Activated naive CD8-positive, alpha-beta T cell (primary cell): ENCODE data around the gene CNTN6.

ENCODE experiments used
- H3K27ac Mint-ChIP-seq: one replicate; pipeline ENCODE4 v1.8.0; 2021; ENCODE audit warnings: mixed read lengths
- H3K27me3 Mint-ChIP-seq: one replicate; pipeline ENCODE4 v1.8.0; 2021; ENCODE audit warnings: mixed read lengths
- H3K36me3 Mint-ChIP-seq: one replicate; pipeline ENCODE4 v1.8.0; 2021; ENCODE audit warnings: mixed read lengths
- H3K4me1 Mint-ChIP-seq: one replicate; pipeline ENCODE4 v1.8.0; 2021; ENCODE audit warnings: low read depth, mixed read lengths
- H3K4me3 Mint-ChIP-seq: one replicate; pipeline ENCODE4 v1.8.0; 2021; ENCODE audit warnings: mild to moderate bottlenecking, mixed read lengths
- H3K9me3 Mint-ChIP-seq: one replicate; pipeline ENCODE4 v1.8.0; 2021; ENCODE audit warnings: low read depth, mixed read lengths

The CNTN6 gene

DNA sequence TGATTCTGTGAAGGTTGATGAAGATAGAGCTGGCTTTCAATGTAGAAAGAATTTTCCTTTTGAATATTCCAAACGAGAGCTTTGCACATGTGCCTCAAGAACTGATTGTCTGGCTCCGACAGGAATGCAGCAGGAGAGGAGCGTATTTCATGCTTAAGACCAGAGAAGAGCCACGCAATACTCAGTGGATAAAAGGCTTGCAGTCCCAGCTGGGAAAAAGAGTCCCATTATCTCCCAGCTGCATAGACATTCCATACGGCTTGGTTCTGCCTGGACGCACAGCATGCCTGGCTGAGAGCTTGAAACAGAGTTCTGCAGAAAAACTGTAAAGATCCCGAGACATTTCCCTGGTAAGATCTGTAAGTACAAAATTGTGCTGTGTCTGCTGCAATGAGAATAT is at the start of gene CNTN6:
TSS of gene CNTN6 (plus strand) at position 254 of the 400 bp plus-strand sequence. CDS start 54,985 bp downstream, outside the sequence.
- Mint-ChIP-seq H3K4me1 (no peaks in the 10 kb centered on the region), H3K9me3 (no peaks in the 10 kb centered on the region), H3K27ac (no peak within 1 kb of the TSS), H3K36me3 (no peaks in the 10 kb centered on the region), H3K27me3 (no peaks in the 10 kb centered on the region), H3K4me3 (no peak within 1 kb of the TSS)

DNA sequence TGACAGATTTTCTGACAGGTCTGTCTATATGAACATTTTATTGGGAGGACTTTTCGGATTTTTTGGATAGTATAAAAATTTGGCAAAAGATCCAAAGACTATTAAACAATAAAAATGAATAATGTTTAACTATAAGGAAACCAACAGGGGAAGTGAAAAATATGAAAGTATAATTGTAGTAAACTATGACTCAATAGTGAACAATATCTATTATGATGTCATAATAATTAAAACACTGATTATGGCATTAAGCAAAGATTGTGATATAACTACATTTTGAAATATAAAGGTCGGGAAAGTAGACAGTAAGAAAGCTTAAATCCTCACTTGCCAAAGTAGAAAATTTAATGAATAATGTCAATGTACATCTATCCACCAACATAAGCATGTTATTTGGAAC is 44.3 kb upstream of the CNTN6 start:
- H3K27ac Mint-ChIP-seq, result no peak overlapping the region

DNA sequence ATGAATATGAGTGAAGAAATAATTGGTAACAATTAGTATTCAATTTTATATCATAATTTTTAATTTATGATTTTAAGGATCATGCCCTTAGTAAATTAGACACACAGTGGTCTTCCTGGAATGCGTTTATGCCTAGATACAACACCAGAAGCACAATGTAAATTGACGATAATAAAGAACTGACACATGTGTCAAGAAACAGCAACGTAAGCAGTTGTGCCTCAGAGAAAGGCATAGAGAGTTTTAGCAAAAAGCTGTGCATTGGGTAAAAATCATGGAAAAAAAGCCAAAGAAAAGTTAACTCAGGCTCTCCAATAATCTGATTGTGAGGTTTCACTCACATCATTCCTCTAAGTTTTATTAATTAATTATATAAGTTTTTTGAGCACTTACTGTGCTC is 37.0 kb upstream of the CNTN6 start:
- H3K36me3 Mint-ChIP-seq, result no peaks in the 10 kb centered on the region
- no peaks in the 10 kb centered on the region for H3K4me1 Mint-ChIP-seq
- no peaks in the 10 kb centered on the region for H3K27me3 Mint-ChIP-seq
- no peak overlapping the region for H3K27ac Mint-ChIP-seq
- peaks cover 6% of the 10 kb centered on the region for H3K9me3 Mint-ChIP-seq
- H3K4me3 Mint-ChIP-seq, result no peak overlapping the region

More for the DNA sequence above, 44.3 kb upstream of the CNTN6 start:
- Mint-ChIP-seq H3K36me3 (no peaks in the 10 kb centered on the region), H3K4me3 (no peak overlapping the region), H3K27me3 (no peaks in the 10 kb centered on the region), H3K4me1 (no peaks in the 10 kb centered on the region), H3K9me3 (no peaks in the 10 kb centered on the region)

DNA sequence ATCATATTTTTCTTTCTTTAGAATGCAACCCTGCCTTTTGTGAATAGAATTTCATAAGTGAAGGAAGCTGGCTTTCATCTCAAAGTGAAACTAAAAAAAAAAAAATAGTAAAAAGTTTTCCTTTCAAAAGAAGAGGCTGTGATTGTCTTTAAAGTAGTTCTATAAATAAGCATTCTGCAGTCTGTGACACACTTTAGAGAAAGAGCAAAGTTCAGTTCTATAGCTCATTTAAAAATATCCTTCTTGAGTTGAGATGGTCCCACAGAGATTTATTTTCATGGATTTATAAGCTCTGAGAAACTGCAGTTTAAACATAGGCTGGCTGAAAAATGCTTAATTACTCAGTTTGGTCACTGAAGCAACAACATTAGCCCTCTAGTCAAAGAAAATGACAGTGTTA is 36.1 kb upstream of the CNTN6 start:
- peaks cover 6% of the 10 kb centered on the region for H3K9me3 Mint-ChIP-seq
- no peaks in the 10 kb centered on the region for H3K4me1 Mint-ChIP-seq
- no peak overlapping the region for H3K4me3 Mint-ChIP-seq
- no peaks in the 10 kb centered on the region for H3K27me3 Mint-ChIP-seq
- no peak overlapping the region for H3K27ac Mint-ChIP-seq
- H3K36me3 Mint-ChIP-seq, result no peaks in the 10 kb centered on the region

DNA sequence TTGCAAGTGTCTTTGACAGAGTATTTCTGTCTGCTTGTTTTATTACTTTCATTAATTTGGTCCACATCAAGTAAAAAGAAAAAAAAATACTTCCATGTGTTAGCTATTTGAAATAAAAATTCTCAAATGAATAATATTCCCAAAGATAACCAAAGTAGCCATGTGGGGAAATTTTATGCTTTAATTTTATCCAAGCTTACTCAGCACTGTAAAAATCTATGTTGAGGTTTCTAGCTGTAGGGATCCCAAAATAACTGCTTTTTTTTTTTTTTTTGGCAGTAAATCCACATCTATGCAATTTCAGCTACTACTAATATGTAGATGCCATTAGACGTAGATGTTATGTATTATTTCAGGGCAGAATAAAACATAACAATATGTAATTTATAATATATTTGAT is 35.4 kb upstream of the CNTN6 start:
- no peaks in the 10 kb centered on the region for H3K27me3 Mint-ChIP-seq
- H3K4me1 Mint-ChIP-seq, result no peaks in the 10 kb centered on the region
- peaks cover 6% of the 10 kb centered on the region for H3K9me3 Mint-ChIP-seq
- H3K27ac Mint-ChIP-seq, result no peak overlapping the region
- H3K36me3 Mint-ChIP-seq, result no peaks in the 10 kb centered on the region
- no peak overlapping the region for H3K4me3 Mint-ChIP-seq

DNA sequence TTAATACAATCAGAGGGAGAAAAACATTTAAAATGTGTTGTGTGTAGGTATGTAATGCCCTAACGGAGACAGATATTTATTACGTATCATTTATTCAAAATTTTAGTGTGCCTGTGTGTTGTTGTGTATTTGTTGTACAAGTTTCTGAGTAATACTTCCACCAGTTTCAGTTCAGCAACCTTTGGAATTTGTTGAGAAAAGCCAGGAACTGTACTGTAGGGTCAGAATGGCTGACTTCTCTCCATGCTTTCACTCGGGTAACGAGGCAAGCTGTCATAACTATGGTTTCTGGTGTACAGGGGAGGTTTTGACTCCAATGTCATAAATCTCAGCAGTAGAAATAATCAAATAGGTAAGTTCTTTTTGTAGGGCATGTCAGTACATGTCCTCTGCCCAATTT is 23.8 kb upstream of the CNTN6 start:
- H3K4me3 Mint-ChIP-seq, result no peak overlapping the region
- H3K4me1 Mint-ChIP-seq, result no peaks in the 10 kb centered on the region
- peaks cover 10% of the 10 kb centered on the region for H3K9me3 Mint-ChIP-seq
- H3K27me3 Mint-ChIP-seq, result no peaks in the 10 kb centered on the region
- no peak overlapping the region for H3K27ac Mint-ChIP-seq
- H3K36me3 Mint-ChIP-seq, result no peaks in the 10 kb centered on the region

DNA sequence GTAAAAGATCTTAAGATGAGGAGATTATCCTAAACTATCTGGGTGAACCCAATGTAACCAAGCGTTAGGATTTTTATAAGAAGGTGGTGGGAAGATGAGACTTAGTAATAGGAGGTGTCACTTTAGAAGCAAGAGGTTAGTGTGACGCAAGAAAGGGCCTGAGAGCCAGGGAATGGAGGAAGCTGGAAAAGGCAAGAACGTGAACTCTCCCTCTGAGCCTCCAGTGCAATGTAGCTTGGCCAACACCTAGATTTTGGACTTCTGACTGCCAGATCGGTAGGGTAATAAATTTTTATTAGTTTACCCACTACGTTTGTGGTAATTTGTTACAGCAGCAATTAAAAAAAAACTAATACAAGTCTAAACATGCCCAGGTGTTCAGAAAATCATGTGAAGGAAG is 20.8 kb upstream of the CNTN6 start:
- Mint-ChIP-seq H3K27me3 (no peaks in the 10 kb centered on the region), H3K27ac (no peak overlapping the region), H3K9me3 (peaks cover 5% of the 10 kb centered on the region), H3K4me1 (no peaks in the 10 kb centered on the region), H3K36me3 (no peaks in the 10 kb centered on the region), H3K4me3 (no peak overlapping the region)

DNA sequence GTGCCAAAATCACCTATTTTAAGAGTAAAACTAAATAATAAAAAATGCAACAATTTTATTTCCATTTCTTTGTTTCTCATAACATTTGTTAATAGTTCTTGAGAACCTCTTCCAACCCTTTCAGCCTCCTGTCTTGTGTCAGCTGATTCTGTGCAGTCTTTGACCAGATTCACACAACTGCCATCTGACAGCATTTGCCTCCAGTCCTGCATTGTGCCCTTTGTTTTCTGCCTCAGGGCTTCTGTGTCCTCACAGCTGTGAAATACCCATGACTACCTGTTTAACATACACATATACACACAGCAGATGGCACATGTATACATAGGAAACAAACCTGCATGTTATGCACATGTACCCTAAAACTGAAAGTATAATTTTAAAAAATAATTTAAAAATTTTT is 13.2 kb upstream of the CNTN6 start:
- no peaks in the 10 kb centered on the region for H3K27me3 Mint-ChIP-seq
- H3K27ac Mint-ChIP-seq, result no peak overlapping the region
- no peak overlapping the region for H3K4me3 Mint-ChIP-seq
- no peaks in the 10 kb centered on the region for H3K36me3 Mint-ChIP-seq
- H3K9me3 Mint-ChIP-seq, result no peaks in the 10 kb centered on the region
- no peaks in the 10 kb centered on the region for H3K4me1 Mint-ChIP-seq

DNA sequence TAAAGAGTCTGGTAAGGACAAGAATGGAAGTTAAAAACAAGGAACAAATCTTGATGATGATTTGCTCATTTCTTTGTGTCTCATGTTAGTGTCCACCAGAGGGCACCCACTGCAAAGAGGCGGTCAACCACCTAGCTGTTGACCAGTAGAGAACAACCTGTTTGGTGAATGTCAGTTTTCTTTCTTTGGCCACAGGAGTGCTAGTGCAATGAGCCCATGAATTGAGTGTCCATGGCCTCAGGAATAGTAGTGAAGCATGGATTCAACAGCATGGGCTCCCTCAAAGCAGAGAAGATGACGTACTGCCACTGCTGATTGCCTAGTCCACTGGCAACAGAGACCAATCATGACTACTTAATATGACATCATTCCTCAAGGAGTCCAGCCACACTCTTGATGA is 10.7 kb upstream of the CNTN6 start:
- Mint-ChIP-seq H3K36me3 (no peaks in the 10 kb centered on the region), H3K9me3 (no peaks in the 10 kb centered on the region), H3K27ac (no peak overlapping the region), H3K4me3 (no peak overlapping the region), H3K4me1 (no peaks in the 10 kb centered on the region), H3K27me3 (no peaks in the 10 kb centered on the region)

DNA sequence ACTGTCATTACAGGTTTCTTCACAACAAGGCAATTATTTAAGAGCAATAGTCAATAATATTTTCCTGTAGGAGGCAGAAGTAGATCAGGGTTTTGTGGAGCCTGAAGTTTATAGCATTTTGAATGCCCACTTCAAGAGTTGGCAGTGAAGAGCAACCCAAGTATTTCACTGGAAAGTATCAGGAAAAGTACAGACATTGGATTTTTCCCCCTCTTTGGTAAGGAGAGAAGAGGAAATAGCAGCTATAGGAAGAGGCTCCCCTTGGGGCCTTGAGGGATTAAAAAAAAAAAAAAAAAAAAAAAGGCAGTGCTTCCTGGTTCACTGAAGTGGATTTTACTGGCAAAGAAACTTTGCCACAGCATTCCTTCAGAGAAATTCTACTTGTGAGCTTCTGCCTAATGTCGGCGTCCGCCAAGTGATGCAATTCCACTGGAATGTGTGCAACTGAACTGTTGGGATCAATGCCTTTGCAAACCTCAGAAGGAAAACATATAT is 5.7 kb upstream of the CNTN6 start:
- Mint-ChIP-seq H3K36me3 (no peaks in the 10 kb centered on the region), H3K27me3 (no peaks in the 10 kb centered on the region), H3K4me1 (no peaks in the 10 kb centered on the region), H3K27ac (no peak overlapping the region), H3K9me3 (no peaks in the 10 kb centered on the region), H3K4me3 (no peak overlapping the region)

DNA sequence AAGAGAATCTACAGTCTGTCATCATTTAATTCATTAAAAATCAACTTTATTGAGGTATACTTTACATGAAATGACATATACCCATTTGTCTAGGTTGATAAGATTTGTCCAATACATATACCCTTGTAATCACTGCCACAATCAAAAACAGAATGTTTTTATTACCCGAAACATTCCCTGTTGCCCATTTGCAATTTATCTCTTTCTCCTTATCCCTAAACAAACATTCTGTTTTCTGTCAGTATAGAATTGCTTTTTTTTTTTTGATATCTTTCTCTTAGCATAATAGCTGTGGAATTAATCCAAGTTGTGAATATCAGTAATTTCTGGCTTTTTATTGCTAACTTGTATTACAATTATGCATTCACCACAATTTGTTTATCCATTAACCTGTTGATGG is 4.3 kb upstream of the CNTN6 start:
- Mint-ChIP-seq H3K9me3 (no peaks in the 10 kb centered on the region), H3K4me1 (no peaks in the 10 kb centered on the region), H3K27me3 (no peaks in the 10 kb centered on the region), H3K4me3 (no peak overlapping the region), H3K27ac (no peak overlapping the region), H3K36me3 (no peaks in the 10 kb centered on the region)

DNA sequence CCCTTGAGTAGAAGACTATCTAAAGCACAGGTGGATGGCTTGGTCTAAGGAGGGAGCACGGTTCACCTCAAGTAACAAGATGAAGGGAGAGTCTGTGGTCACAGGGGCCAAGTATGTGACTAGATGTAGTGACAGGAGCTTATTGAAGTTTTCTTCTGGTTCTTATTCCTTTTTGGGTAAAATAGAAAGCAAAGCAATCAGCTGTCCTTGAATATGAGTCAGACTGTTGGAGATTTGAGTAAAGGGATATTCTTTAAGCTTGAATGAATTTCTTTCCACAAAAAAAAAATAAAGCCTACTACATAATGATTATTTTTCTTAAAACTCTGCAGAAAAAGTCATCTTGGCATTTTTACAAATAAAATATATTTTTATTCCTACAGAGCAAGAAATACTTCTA is 1.5 kb upstream of the CNTN6 start:
- no peaks in the 10 kb centered on the region for H3K27me3 Mint-ChIP-seq
- no peak overlapping the region for H3K27ac Mint-ChIP-seq
- H3K4me1 Mint-ChIP-seq, result no peaks in the 10 kb centered on the region
- no peak overlapping the region for H3K4me3 Mint-ChIP-seq
- H3K9me3 Mint-ChIP-seq, result no peaks in the 10 kb centered on the region
- no peaks in the 10 kb centered on the region for H3K36me3 Mint-ChIP-seq

DNA sequence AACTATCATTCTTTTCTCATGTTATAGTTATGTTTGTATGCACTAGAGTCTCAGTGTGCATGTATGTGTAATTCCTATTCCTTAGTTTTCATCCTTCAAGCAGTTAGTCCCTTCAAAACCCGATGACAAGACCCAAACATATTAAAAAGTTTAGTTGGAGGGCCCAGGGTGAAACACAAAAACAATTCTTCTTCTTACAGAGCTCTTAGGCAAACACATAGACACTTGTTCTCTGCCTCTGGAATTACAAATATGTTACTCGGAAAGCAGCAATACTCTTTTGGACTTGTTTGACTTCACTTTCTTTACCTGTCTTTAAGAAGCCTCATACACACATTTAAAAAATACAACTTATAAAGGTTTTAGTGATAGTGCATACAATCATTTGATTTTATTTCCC is 763 bp upstream of the CNTN6 start:
- H3K36me3 Mint-ChIP-seq, result no peaks in the 10 kb centered on the region
- H3K27ac Mint-ChIP-seq, result no peak overlapping the region
- no peaks in the 10 kb centered on the region for H3K9me3 Mint-ChIP-seq
- no peaks in the 10 kb centered on the region for H3K27me3 Mint-ChIP-seq
- H3K4me3 Mint-ChIP-seq, result no peak overlapping the region
- no peaks in the 10 kb centered on the region for H3K4me1 Mint-ChIP-seq

DNA sequence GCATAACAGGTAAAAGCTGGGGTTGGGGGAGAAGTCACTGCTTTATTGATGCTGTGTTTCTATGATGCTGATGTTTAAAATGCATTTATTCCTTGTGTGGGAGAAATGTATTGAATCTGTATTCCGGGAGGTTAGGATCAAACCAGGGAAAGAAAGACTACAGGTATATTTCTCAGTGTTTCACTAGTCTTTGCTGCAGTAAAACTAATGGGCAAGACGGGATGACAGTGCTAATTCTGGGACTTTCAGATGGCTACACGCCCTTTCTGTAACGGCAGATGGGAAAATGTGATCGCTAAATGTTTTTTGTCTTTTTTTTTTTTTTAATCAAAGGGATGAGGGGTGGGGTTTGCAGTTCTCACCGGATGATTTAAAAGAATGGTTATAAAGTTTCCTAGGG is 393 bp downstream of the CNTN6 start:
- no peaks in the 10 kb centered on the region for H3K27me3 Mint-ChIP-seq

DNA sequence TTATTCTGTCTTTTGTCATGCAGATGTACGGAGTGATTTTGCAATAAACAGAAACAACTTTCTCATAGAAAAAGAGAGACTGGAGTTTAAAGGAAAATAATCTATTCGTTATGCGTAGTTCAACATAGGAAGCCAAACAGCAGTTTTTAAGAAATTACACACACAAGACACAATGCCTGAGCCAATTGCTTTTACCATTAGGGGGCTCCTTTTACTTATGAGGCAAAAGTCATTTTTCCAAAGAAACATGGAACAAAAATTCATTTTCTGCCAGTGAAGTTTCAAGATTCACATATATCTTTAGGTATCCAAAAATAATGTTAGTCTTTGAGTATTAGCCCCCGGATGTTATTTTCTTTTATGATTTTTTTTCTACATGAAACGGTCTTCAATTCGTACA is 10.7 kb downstream of the CNTN6 start:
- H3K9me3 Mint-ChIP-seq, result peaks cover 6% of the 10 kb centered on the region
- no peak overlapping the region for H3K4me3 Mint-ChIP-seq
- H3K27ac Mint-ChIP-seq, result no peak overlapping the region
- no peaks in the 10 kb centered on the region for H3K36me3 Mint-ChIP-seq
- H3K4me1 Mint-ChIP-seq, result no peaks in the 10 kb centered on the region
- no peaks in the 10 kb centered on the region for H3K27me3 Mint-ChIP-seq

More for the DNA sequence above, 393 bp downstream of the CNTN6 start:
- Mint-ChIP-seq H3K27ac (no peak overlapping the region), H3K36me3 (no peaks in the 10 kb centered on the region), H3K9me3 (no peaks in the 10 kb centered on the region), H3K4me1 (no peaks in the 10 kb centered on the region), H3K4me3 (no peak overlapping the region)

DNA sequence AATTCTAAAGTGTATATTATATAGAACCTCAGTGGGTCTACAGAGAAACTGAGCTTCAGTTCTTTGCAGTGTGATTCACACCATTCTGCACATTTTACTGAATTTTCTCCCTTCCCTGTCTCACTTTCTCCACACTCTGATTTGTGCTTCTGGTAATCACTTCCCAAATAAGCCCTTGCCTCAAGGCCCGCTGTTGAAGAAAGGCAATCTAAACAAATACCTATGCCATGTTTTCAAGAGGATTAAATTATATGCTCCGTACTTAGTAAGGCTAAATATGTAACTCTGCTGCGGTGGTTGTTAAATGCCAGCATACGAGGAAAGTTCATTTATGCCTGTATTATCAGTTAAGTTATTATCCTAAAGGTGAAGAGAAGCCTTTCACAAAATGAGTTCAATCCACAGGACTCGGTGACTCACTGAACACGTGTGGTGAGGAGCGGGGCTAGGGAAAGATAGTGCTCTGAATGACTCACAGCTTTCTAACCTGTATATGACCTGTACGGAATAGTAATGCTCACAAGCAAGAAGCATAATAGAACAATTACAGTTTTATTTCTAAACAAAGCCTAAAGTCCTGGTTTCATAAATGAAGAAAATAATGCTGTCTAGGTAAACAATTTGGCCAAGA is 25.1 kb downstream of the CNTN6 start:
- Mint-ChIP-seq H3K4me1 (no peaks in the 10 kb centered on the region), H3K9me3 (peaks cover 8% of the 10 kb centered on the region), H3K4me3 (no peak overlapping the region), H3K27ac (no peak overlapping the region), H3K36me3 (no peaks in the 10 kb centered on the region), H3K27me3 (no peaks in the 10 kb centered on the region)
